GM23338 (cell line): Measurements from ENCODE around the gene ANXA3. TPM values are rescaled to one million over a fixed set of nuclear protein-coding genes. Genes with fewer than 3 reads are reported as not detected.

Source experiments
- ATAC-seq: fragments of 200-7000 bp; cut with Tn5 transposase; 3 replicates; pipeline ENCODE4 v1.9.1; 2020
- DNase-seq: peaks from one replicate; pipeline ENCODE4 v3.0.0-alpha.2; 2015; ENCODE audit warnings: low spot score
- H2AFZ ChIP-seq: fragments of 200-600 bp; sonication (generic); 2 replicates; pipeline ENCODE4 v1.8.0; 2016; ENCODE audit warnings: antibody characterized with exemption, mild to moderate bottlenecking, moderate library complexity
- H3F3A ChIP-seq: fragments of 200-600 bp; sonication (generic); replicated peaks from 2 replicates; pipeline ENCODE4 v1.8.0; 2017; ENCODE audit warnings: antibody characterized with exemption, mixed run types, low read depth
- H3K27ac ChIP-seq: fragments of 200-600 bp; sonication (generic); 2 replicates; pipeline ENCODE4 v1.6.1; 2016; ENCODE audit warnings: low read depth
- H3K27me3 ChIP-seq: fragments of 200-600 bp; sonication (generic); 2 replicates; pipeline ENCODE4 v1.8.0; 2016; ENCODE audit warnings: mild to moderate bottlenecking, mixed run types, moderate library complexity; ENCODE audit not compliant: insufficient read depth
- H3K36me3 ChIP-seq: fragments of 200-600 bp; sonication (generic); 2 replicates; pipeline ENCODE4 v1.8.0; 2016; ENCODE audit warnings: mild to moderate bottlenecking; ENCODE audit not compliant: insufficient read depth
- H3K4me1 ChIP-seq: fragments of 200-600 bp; sonication (generic); 2 replicates; pipeline ENCODE4 v1.8.0; 2016; ENCODE audit warnings: mild to moderate bottlenecking, moderate library complexity; ENCODE audit not compliant: insufficient read depth
- H3K4me2 ChIP-seq: fragments of 200-600 bp; sonication (generic); 2 replicates; pipeline ENCODE4 v1.7.1; 2017; ENCODE audit warnings: mixed run types
- H3K4me3 ChIP-seq: fragments of 200-600 bp; sonication (generic); 2 replicates; pipeline ENCODE4 v1.6.1; 2016; ENCODE audit warnings: mixed run types
- H3K79me2 ChIP-seq: fragments of 200-600 bp; sonication (generic); replicated peaks from 2 replicates; pipeline ENCODE4 v1.8.0; 2017; ENCODE audit warnings: mild to moderate bottlenecking; ENCODE audit not compliant: insufficient read depth
- H3K9me2 ChIP-seq: fragments of 200-600 bp; sonication (generic); 2 replicates; pipeline ENCODE4 v1.8.0; 2017; ENCODE audit not compliant: insufficient read depth
- H4K20me1 ChIP-seq: fragments of 200-600 bp; sonication (generic); replicated peaks from 2 replicates; pipeline ENCODE4 v1.8.0; 2017; ENCODE audit warnings: mild to moderate bottlenecking; ENCODE audit not compliant: insufficient read depth
- H3K27ac Mint-ChIP-seq: 2 replicates; pipeline ENCODE4 v1.8.0; 2020; ENCODE audit warnings: inconsistent platforms, mild to moderate bottlenecking, moderate library complexity, mixed read lengths
- H3K27me3 Mint-ChIP-seq: 3 replicates; pipeline ENCODE4 v1.8.0; 2022; ENCODE audit warnings: low read depth, mild to moderate bottlenecking, moderate library complexity, mixed read lengths, inconsistent platforms; ENCODE audit not compliant: insufficient read depth, poor library complexity
- H3K36me3 Mint-ChIP-seq: 3 replicates; pipeline ENCODE4 v1.8.0; 2021; ENCODE audit warnings: low read depth, mild to moderate bottlenecking, inconsistent platforms, moderate library complexity, mixed read lengths
- H3K4me1 Mint-ChIP-seq: 3 replicates; pipeline ENCODE4 v1.8.0; 2020; ENCODE audit warnings: mild to moderate bottlenecking, inconsistent platforms, mixed read lengths
- H3K4me3 Mint-ChIP-seq: 3 replicates; pipeline ENCODE4 v1.8.0; 2021; ENCODE audit warnings: moderate library complexity, mild to moderate bottlenecking, inconsistent platforms, mixed read lengths
- H3K9me3 Mint-ChIP-seq: 3 replicates; pipeline ENCODE4 v1.8.0; 2020; ENCODE audit warnings: moderate library complexity, mild to moderate bottlenecking, inconsistent platforms, mixed read lengths
- CTCF ChIP-seq, 2 experiments: fragments of 200-600 bp in 1 of 2; sonication (generic) in 1 of 2; conservative IDR thresholded peaks; 2 replicates each; pipeline versions ENCODE4 v1.5.1 to v1.6.1; 2016 to 2017; ENCODE audit warnings: antibody characterized with exemption in 2 of 2, low read depth in 2 of 2, mild to moderate bottlenecking in 2 of 2, moderate library complexity in 1 of 2
- ETS1 ChIP-seq: IDR thresholded peaks from 2 replicates; pipeline ENCODE4 v1.6.1; 2016; ENCODE audit warnings: antibody characterized with exemption
- EZH2phosphoT487 ChIP-seq: fragments of 200-600 bp; sonication (generic); IDR thresholded peaks from one replicate; pipeline ENCODE4 v1.8.1; 2018; ENCODE audit warnings: antibody characterized with exemption; ENCODE audit not compliant: unreplicated experiment
- NANOG ChIP-seq: IDR thresholded peaks from 2 replicates; pipeline ENCODE4 v1.6.1; 2016; ENCODE audit warnings: antibody characterized with exemption, borderline replicate concordance
- POLR2AphosphoS5 ChIP-seq: IDR thresholded peaks from 2 replicates; pipeline ENCODE4 v1.6.1; 2016; ENCODE audit warnings: antibody characterized with exemption, low read depth
- REST ChIP-seq: IDR thresholded peaks from one replicate; pipeline ENCODE4 v1.6.1; 2018; ENCODE audit warnings: antibody characterized with exemption; ENCODE audit not compliant: unreplicated experiment
- ZNF462 ChIP-seq: fragments of 250-450 bp; sonication (Bioruptor Pico); IDR thresholded peaks from 2 replicates; pipeline ENCODE4 v1.5.0; 2020; ENCODE audit warnings: mild to moderate bottlenecking, moderate library complexity
- polyA plus RNA-seq: library from polyadenylated mRNA; unstranded; fragments of >200 nt; fragmentation: Nextera tagmentation; extraction: Ambion mirVana; gene quantifications from 2 replicates; pipeline ENCODE4 v1.2.1, GENCODE V29; 2016
- total RNA-seq: library from RNA; depleted of rRNA; stranded (reverse); fragments of >200 nt; shearing (Covaris generic); gene quantifications from 2 replicates; pipeline ENCODE4 v1.2.3, GENCODE V29; 2014

ANXA3 gene
- total and polyA plus RNA-seq, 2 experiments from 2014 or later, result 20.3 to 31.5 TPM

- no peak for TF ChIP-seq ZNF462
- no peak for TF ChIP-seq CTCF (conservative IDR thresholded peaks at IDR 0.05; ENCODE audit: low read depth in 2 of 2)
- TF ChIP-seq EZH2phosphoT487, result no peak
These were observed 26.0 kb upstream of the ANXA3 start (continued) for GRCh38 chr4:78525559-78525958.

GRCh38 chr4:78527103-78527502 is 24.5 kb upstream of the ANXA3 start:
- Mint-ChIP-seq H3K27ac (no peak overlapping the region), H3K36me3 (peaks cover 13% of the 10 kb centered on the region; the same call in 1 of the 3 replicates), H3K27me3 (no peaks in the 10 kb centered on the region), H3K9me3 (no peaks in the 10 kb centered on the region), H3K4me3 (no peak overlapping the region), H3K4me1 (no peaks in the 10 kb centered on the region)
- H3K4me3 ChIP-seq, result no peak overlapping the region
- no peaks in the 10 kb centered on the region for H3K79me2 ChIP-seq
- no peak overlapping the region for H3K4me2 ChIP-seq
- no peak overlapping the region for H3K27ac ChIP-seq
- no peak for TF ChIP-seq CTCF (conservative IDR thresholded peaks at IDR 0.05; ENCODE audit: low read depth in 2 of 2)
- TF ChIP-seq ETS1, result no peak
- no peak for TF ChIP-seq POLR2AphosphoS5
- no peak for TF ChIP-seq NANOG
- no peak for TF ChIP-seq REST
- DNase-seq, result no peak
- H3K9me2 ChIP-seq, result no peaks in the 10 kb centered on the region
- H3K36me3 ChIP-seq, result peaks cover 11% of the 10 kb centered on the region; the same call in 1 of the 2 replicates
- H4K20me1 ChIP-seq, result no peaks in the 10 kb centered on the region; the same call in 1 of the 2 replicates
- H3F3A ChIP-seq, result no peaks in the 10 kb centered on the region; the same call in 1 of the 2 replicates
- H3K4me1 ChIP-seq, result no peaks in the 10 kb centered on the region
- no peak for ATAC-seq
- no peaks in the 10 kb centered on the region for H3K27me3 ChIP-seq
- no peak overlapping the region for H2AFZ ChIP-seq
